K562 (cell line): ENCODE data around the gene YBEY. TPM values are rescaled to one million over a fixed set of nuclear protein-coding genes. Genes with fewer than 3 reads are reported as not detected.

Source experiments
- CBX3 ChIP-seq, 2 experiments: IDR thresholded peaks; 1 replicate in 1 of 2; 2 replicates in 1 of 2; pipeline ENCODE4 v1.6.1; 2012; ENCODE audit warnings: inconsistent platforms in 2 of 2, low read length in 2 of 2, borderline replicate concordance in 1 of 2, control low read depth in 1 of 2
- HDAC6 ChIP-seq: IDR thresholded peaks from 2 replicates; pipeline ENCODE4 v1.6.1; 2012; ENCODE audit warnings: low read depth, mild to moderate bottlenecking, control low read depth, inconsistent platforms, low read length, moderate library complexity
- MYC ChIP-seq, 2 experiments: fragments of 250-450 bp in 1 of 2; sonication (Bioruptor Pico) in 1 of 2; IDR thresholded peaks; 2 replicates each; pipeline versions ENCODE4 v1.5.1 to v1.6.1; 2012 to 2021; ENCODE audit warnings: low read depth in 2 of 2, borderline replicate concordance in 1 of 2, improper control_type of control experiment in 1 of 2, low read length in 1 of 2, mild to moderate bottlenecking in 1 of 2, moderate library complexity in 1 of 2
- RAD21 ChIP-seq, 2 experiments: fragments of 250-450 bp in 1 of 2; fragments of 450-650 bp in 1 of 2; sonication (Bioruptor Pico) in 1 of 2; formaldehyde crosslinking in 1 of 2; IDR thresholded peaks in 1 of 2; conservative IDR thresholded peaks in 1 of 2; 2 replicates each; pipeline versions ENCODE4 v1.4.0 to v1.8.0; 2020 to 2022; ENCODE audit warnings: mild to moderate bottlenecking in 2 of 2, moderate library complexity in 1 of 2
- RBM14 ChIP-seq: fragments of 200-400 bp; formaldehyde crosslinking; IDR thresholded peaks from 2 replicates; pipeline ENCODE4 v1.6.1; 2018; ENCODE audit warnings: low read depth, mild to moderate bottlenecking, low read length, moderate library complexity, borderline replicate concordance; ENCODE audit not compliant: insufficient read depth
- polyA plus RNA-seq, 8 experiments: library from polyadenylated mRNA; depleted of rRNA in 4 of 8; stranded (reverse) in 5 of 8; unstranded in 3 of 8; fragments of >200 nt; fragmentation: Nextera tagmentation in 2 of 8; fragmentation: Illumina TruSeq in 1 of 8; extraction: Ambion mirVana in 2 of 8; extraction: Trizol in 1 of 8; gene quantifications; 2 replicates each; pipeline versions ENCODE4 v1.2.1 to v1.2.3, GENCODE V29; 2011 to 2014; ENCODE audit warnings: inconsistent platforms in 1 of 8, missing spikeins in 1 of 8
- total RNA-seq, 7 experiments: library from RNA; depleted of rRNA in 6 of 7; stranded (reverse); fragments of >200 nt in 6 of 7; fragmentation: Illumina TruSeq in 2 of 7; extraction: Trizol in 2 of 7; gene quantifications; 2 replicates each; pipeline versions ENCODE4 v1.2.1 to v1.2.3, GENCODE V29; 2011 to 2021; ENCODE audit warnings: low replicate concordance in 1 of 7
- TF ChIP-seq, protein P1 (sequence below), 3 experiments: IDR thresholded peaks in 2 of 3; conservative IDR thresholded peaks in 1 of 3; 2 replicates each; pipeline ENCODE4 v1.5.1; 2011 to 2012; ENCODE audit warnings: low read length in 3 of 3, mild to moderate bottlenecking in 3 of 3, control low read depth in 2 of 3, improper control_type of control experiment in 1 of 3, inconsistent platforms in 1 of 3, low read depth in 1 of 3, mixed read lengths in 1 of 3, moderate library complexity in 1 of 3; ENCODE audit not compliant: insufficient read depth in 2 of 3
- TF ChIP-seq, protein P2 (sequence below): IDR thresholded peaks from 2 replicates; pipeline ENCODE4 v1.6.1; 2011; ENCODE audit warnings: borderline replicate concordance, low read depth, mild to moderate bottlenecking, moderate library complexity, low read length; ENCODE audit not compliant: insufficient read depth, poor library complexity, severe bottlenecking

Gene YBEY
- total and polyA plus RNA-seq, 9 of the 15 experiments (the other 6 are each of a cell fraction or from before 2014, with no cell fraction given), result 6.4 to 28.0 (median 12.4) TPM

- peak; percentile 35; the same call in 1 of the 2 replicates for TF ChIP-seq MYC (IDR thresholded peaks at IDR 0.05; ENCODE audit: low read depth, low read length)
- no peak for TF ChIP-seq MYC (CRISPR knock-in tag; IDR thresholded peaks at IDR 0.05; ENCODE audit: borderline replicate concordance, low read depth)
- TF ChIP-seq, protein P1, sequence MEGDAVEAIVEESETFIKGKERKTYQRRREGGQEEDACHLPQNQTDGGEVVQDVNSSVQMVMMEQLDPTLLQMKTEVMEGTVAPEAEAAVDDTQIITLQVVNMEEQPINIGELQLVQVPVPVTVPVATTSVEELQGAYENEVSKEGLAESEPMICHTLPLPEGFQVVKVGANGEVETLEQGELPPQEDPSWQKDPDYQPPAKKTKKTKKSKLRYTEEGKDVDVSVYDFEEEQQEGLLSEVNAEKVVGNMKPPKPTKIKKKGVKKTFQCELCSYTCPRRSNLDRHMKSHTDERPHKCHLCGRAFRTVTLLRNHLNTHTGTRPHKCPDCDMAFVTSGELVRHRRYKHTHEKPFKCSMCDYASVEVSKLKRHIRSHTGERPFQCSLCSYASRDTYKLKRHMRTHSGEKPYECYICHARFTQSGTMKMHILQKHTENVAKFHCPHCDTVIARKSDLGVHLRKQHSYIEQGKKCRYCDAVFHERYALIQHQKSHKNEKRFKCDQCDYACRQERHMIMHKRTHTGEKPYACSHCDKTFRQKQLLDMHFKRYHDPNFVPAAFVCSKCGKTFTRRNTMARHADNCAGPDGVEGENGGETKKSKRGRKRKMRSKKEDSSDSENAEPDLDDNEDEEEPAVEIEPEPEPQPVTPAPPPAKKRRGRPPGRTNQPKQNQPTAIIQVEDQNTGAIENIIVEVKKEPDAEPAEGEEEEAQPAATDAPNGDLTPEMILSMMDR (IDR thresholded peaks at IDR 0.05 in 2 of 3, conservative IDR thresholded peaks at IDR 0.05 in 1 of 3; ENCODE audit: insufficient read depth in 2 of 3, low read depth in 1 of 3, low read length in 3 of 3), result peak in 2 of 3 experiments; percentile 32 to 37; a peak in 3 of 6 replicates
- no peak for TF ChIP-seq HDAC6
- TF ChIP-seq, protein P2, sequence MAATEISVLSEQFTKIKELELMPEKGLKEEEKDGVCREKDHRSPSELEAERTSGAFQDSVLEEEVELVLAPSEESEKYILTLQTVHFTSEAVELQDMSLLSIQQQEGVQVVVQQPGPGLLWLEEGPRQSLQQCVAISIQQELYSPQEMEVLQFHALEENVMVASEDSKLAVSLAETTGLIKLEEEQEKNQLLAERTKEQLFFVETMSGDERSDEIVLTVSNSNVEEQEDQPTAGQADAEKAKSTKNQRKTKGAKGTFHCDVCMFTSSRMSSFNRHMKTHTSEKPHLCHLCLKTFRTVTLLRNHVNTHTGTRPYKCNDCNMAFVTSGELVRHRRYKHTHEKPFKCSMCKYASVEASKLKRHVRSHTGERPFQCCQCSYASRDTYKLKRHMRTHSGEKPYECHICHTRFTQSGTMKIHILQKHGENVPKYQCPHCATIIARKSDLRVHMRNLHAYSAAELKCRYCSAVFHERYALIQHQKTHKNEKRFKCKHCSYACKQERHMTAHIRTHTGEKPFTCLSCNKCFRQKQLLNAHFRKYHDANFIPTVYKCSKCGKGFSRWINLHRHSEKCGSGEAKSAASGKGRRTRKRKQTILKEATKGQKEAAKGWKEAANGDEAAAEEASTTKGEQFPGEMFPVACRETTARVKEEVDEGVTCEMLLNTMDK, result peak; percentile 11
- TF ChIP-seq CBX3 (IDR thresholded peaks at IDR 0.05; ENCODE audit: borderline replicate concordance in 1 of 2, low read length in 2 of 2), result no peak
- no peak for TF ChIP-seq RBM14
- TF ChIP-seq RAD21 (CRISPR knock-in tag; conservative IDR thresholded peaks at IDR 0.05 in 1 of 2, IDR thresholded peaks at IDR 0.05 in 1 of 2), result peak in 1 of 2 experiments; percentile 19; a peak in 1 of 4 replicates
Observed at GRCh38 chr21:46326110-46326703, 40.1 kb downstream of the YBEY start (continued).
